Amygdala (tissue), 56 donors: ENCODE measurements around the gene OR2T10.
"Not testable (repeated sequence)": the region's sequence is repeated elsewhere in the genome, so short reads cannot be mapped to it uniquely, and the experiment has no call there.

Source experiments
- DNase-seq, 56 donors: peaks; one replicate each; lab custom pipeline; 2025; lab: John Stamatoyannopoulos, UW

OR2T10 gene

DNA sequence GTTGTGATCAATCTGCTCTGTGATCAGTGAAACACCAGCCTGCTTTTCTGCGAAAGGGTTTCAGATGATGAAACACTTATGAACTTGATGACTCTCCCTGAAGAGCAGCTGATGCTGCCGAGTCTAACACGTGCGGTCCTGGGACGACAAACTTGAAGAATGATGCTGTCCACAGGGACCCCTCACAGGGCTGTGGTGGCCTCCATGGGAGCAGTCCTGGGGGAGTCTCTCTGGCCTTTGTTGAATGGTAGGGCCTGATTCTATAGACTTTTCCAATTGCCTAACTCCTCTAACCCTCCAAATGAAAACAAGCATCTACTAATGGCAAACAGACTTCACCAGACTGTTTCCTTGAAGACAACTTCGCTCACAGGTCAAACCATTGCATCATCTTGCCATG lies at the start of gene OR2T10:
OR2T10 (minus strand) TSS at position 112 of the 400 bp plus-strand sequence. CDS start 3,932 bp downstream, outside the sequence.
- no peak for DNase-seq

- not testable (repeated sequence) for DNase-seq
Observed at GRCh38 chr1:248645178-248645577, 47.7 kb upstream of the OR2T10 start, which contains the start of gene OR2T35. TSS of gene OR2T35 (minus strand) at chr1:248645278. CDS start at chr1:248639258, 6,020 bp downstream.

GRCh38 chr1:248642971-248643651 lies 45.6 kb upstream of the OR2T10 start:
- DNase-seq, result not testable (repeated sequence)

GRCh38 chr1:248641583-248641982 lies 44.1 kb upstream of the OR2T10 start:
- not testable (repeated sequence) for DNase-seq

- DNase-seq, result not testable (repeated sequence)
Observed at GRCh38 chr1:248640906-248641305, 43.4 kb upstream of the OR2T10 start.

GRCh38 chr1:248639652-248640051 lies 42.2 kb upstream of the OR2T10 start:
- not testable (repeated sequence) for DNase-seq

- not testable (repeated sequence) for DNase-seq
Observed at GRCh38 chr1:248636612-248637011, 39.1 kb upstream of the OR2T10 start.

- DNase-seq, result not testable (repeated sequence)
Observed at GRCh38 chr1:248634991-248635390, 37.5 kb upstream of the OR2T10 start, which contains the start of gene OR2T11. TSS of gene OR2T11 (minus strand) at chr1:248635091. CDS start at chr1:248627128, 7,963 bp downstream.

GRCh38 chr1:248631354-248632008 lies 34.0 kb upstream of the OR2T10 start:
- no peak for DNase-seq

DNA sequence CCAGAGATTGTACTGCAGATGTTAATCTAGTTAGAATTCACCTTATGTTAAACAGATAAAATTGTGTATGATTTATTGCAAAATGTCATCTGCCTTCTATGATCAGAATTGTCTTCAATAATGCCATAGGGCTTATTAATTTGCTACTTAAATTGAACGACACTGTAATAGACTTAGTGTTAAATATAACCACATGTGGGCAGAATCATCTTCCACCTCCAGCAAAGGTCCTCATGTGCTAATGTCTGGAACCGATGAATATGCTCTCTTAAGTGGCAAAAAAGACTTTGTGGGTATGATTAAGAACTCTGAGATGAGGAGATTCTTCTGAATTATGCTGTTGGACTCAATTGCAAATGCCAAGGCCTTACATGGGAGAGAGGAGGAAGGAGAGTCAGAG lies 33.1 kb upstream of the OR2T10 start:
- DNase-seq, result no peak

DNA sequence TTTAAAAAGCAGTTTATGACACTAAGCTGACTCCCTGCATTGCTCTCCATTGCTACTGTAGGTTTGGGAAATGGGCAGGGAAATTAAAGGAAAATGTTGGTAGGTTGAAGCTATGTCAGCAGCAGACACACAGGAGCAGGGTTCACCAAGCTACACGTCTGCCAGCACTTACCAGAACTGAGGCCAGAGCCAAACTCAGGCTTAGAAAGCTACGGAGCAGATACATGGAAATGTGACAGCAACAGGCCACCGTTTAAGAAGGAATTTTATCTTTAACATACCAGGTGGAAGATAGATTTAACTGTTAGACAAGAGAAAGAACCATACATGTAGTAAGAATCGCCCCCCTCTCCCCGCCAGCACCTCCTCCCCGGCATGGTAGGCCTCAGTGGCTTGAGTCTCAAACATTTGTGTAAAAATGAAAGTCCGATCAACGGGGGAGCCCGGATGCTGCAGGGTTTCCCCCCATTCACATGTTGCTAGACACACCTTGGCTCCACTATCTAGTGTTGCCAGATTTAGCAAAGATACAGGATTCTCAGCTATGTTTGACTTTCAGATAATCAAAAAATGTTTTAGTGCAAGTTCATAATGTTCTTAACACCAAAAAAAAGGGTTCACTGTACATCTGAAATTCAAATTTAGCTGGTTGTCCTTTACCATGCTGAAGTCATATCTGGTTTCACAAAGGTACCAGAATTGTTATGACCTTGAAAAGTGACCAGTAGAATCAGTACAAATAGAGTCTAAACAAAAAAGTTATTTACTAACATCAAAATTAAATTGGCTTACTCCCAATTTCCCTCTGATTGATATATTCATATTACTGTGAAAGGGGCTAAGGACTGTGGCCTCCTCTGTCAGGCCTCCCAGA lies 30.7 kb upstream of the OR2T10 start:
- DNase-seq, result no peak

- no peak for DNase-seq
Observed at GRCh38 chr1:248625971-248626370, 28.5 kb upstream of the OR2T10 start.

GRCh38 chr1:248625166-248625565 lies 27.7 kb upstream of the OR2T10 start:
- no peak for DNase-seq

GRCh38 chr1:248622570-248623001 lies 25.1 kb upstream of the OR2T10 start:
- DNase-seq, result no peak

GRCh38 chr1:248621770-248622169 lies 24.3 kb upstream of the OR2T10 start:
- no peak for DNase-seq

DNA sequence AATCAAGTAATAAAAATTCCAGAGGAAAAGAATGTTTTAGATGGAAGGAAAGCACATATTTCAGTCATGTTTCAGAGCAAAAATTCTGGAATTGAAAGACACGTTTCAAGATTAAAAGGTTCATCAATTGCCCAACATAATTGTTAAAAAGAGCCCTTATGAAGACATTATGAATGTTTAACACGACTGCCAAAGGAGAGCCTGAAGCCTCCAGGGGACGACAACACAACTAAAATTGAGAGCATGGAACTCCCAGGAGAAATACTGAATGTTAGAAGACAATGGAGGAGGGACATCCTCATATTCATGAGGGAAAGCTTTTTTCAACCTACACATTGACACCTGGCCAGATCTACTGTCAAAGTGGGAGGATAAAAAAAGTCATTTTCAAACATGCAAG lies 21.4 kb upstream of the OR2T10 start:
- DNase-seq, result peak in 17 of 56 donors; percentile 1 to 69 (median 11)

GRCh38 chr1:248618119-248618518 lies 20.6 kb upstream of the OR2T10 start:
- DNase-seq, result no peak

DNA sequence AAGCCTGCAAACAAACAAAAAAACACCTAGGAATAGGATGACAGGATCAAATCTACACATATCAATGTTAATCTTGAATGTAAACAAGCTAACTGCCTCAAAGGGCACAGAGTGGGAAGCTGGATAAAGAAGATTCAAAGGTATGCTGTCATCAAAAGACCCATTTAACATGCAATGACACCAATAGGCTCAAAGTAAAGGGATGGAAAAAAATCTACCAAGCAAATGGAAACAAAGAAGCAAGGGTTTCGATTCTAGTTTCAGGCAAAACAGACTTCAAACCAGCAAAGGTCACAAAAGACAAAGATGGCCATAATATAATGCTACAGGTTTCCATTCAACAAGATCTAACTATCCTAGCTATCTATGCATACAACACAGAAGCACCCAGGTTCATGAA lies 16.2 kb upstream of the OR2T10 start:
- DNase-seq, result no peak

- no peak for DNase-seq
Observed at GRCh38 chr1:248611883-248612414, 14.4 kb upstream of the OR2T10 start.

- DNase-seq, result no peak
Observed at GRCh38 chr1:248610301-248610700, 12.8 kb upstream of the OR2T10 start.

DNA sequence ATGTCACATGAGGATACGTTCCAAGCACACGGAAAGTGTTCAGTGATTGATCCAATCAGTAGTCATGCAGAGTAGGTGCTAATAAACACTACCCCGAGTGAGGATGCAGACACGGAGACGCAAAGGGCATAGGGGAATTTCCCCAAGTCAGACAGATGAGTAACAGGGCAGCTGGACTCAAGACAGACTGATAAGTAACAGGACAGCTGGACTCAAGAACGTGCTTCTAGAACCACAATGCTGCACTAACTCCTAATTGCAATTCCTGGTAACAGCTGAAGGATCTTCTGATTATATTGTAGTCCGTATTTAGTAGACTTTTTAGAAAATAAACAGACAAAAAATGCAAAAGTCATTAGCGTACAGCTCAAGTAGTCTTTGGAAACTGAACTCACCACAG lies 1.9 kb upstream of the OR2T10 start:
- DNase-seq, result no peak
